Prostate gland (tissue), 2 donors: ENCODE results near the gene NETO2.

Experiments
- CTCF ChIP-seq, 4 experiments: fragments of 200-600 bp in 2 of 4; fragments of 450-650 bp in 2 of 4; sonication (generic) in 2 of 4; IDR thresholded peaks; 1 replicate in 3 of 4; 2 replicates in 1 of 4; pipeline ENCODE4 v1.5.1; 2016 to 2019; ENCODE audit warnings: antibody characterized with exemption in 4 of 4, mild to moderate bottlenecking in 2 of 4, moderate library complexity in 2 of 4
- POLR2A ChIP-seq: fragments of 450-650 bp; IDR thresholded peaks from one replicate; pipeline ENCODE4 v1.6.1; 2016; ENCODE audit warnings: antibody characterized with exemption, mild to moderate bottlenecking
- POLR2AphosphoS5 ChIP-seq: sonication (generic); formaldehyde crosslinking; IDR thresholded peaks from one replicate; pipeline ENCODE4 v1.6.1; 2017; ENCODE audit warnings: antibody characterized with exemption

- no peak for TF ChIP-seq POLR2A
- no peak for TF ChIP-seq CTCF (IDR thresholded peaks at IDR 0.05)
- TF ChIP-seq POLR2AphosphoS5, result no peak
Measured at GRCh38 chr16:47161464-47161863, 17.7 kb upstream of the NETO2 start.
